Activated B cell treated with CpG ODN at 0.5 μM for 24 hours (primary cell): Measurements from ENCODE around the gene GXYLT1. TPM values are rescaled to one million over a fixed set of nuclear protein-coding genes. Genes with fewer than 3 reads are reported as not detected.

Experiments used
- ATAC-seq: fragments of 200-7000 bp; cut with Tn5 transposase; one replicate; pipeline ENCODE4 v1.10.0; 2021; ENCODE audit warnings: low read depth, mild to moderate bottlenecking, moderate library complexity
- CTCF ChIA-PET: fragments of 350-600 bp; sonication (Branson Sonifier 250); formaldehyde crosslinking; loops from one replicate; lab custom pipeline; 2021; ENCODE audit warnings: antibody characterized with exemption; lab: Charles Lee
- POLR2A ChIA-PET: fragments of 350-600 bp; sonication (Branson Sonifier 250); formaldehyde crosslinking; loops from one replicate; lab custom pipeline; 2021; ENCODE audit warnings: antibody characterized with exemption; lab: Charles Lee
- DNase-seq: peaks from one replicate; pipeline ENCODE4 v3.0.0; 2022
- H3K27ac Mint-ChIP-seq: one replicate; pipeline ENCODE4 v1.8.0; 2020; ENCODE audit warnings: mixed read lengths
- H3K27me3 Mint-ChIP-seq: one replicate; pipeline ENCODE4 v1.8.0; 2021; ENCODE audit warnings: mixed read lengths
- H3K36me3 Mint-ChIP-seq: one replicate; pipeline ENCODE4 v1.8.0; 2021; ENCODE audit warnings: low read depth, mixed read lengths
- H3K4me1 Mint-ChIP-seq: one replicate; pipeline ENCODE4 v1.8.0; 2021; ENCODE audit warnings: mixed read lengths
- H3K4me3 Mint-ChIP-seq: one replicate; pipeline ENCODE4 v1.8.0; 2020; ENCODE audit warnings: mild to moderate bottlenecking, mixed read lengths
- H3K9me3 Mint-ChIP-seq: one replicate; pipeline ENCODE4 v1.8.0; 2020; ENCODE audit warnings: mixed read lengths
- intact Hi-C: fragments of 100-400 bp; cut with micrococcal nuclease; formaldehyde crosslinking; loops from one replicate; pipeline ENCODE4 v1.15.1; 2024
- total RNA-seq: library from RNA; stranded (reverse); gene quantifications from 2 replicates; pipeline ENCODE4 v1.2.3, GENCODE V29; 2022
- TF ChIP-seq, protein P1 (sequence below): fragments of 200-600 bp; IDR thresholded peaks from one replicate; pipeline ENCODE4 v1.8.0; 2022; ENCODE audit warnings: antibody characterized with exemption, mild to moderate bottlenecking

GXYLT1 gene
- total RNA-seq, 1 donor from 2014 or later, result 7.9 TPM

DNA sequence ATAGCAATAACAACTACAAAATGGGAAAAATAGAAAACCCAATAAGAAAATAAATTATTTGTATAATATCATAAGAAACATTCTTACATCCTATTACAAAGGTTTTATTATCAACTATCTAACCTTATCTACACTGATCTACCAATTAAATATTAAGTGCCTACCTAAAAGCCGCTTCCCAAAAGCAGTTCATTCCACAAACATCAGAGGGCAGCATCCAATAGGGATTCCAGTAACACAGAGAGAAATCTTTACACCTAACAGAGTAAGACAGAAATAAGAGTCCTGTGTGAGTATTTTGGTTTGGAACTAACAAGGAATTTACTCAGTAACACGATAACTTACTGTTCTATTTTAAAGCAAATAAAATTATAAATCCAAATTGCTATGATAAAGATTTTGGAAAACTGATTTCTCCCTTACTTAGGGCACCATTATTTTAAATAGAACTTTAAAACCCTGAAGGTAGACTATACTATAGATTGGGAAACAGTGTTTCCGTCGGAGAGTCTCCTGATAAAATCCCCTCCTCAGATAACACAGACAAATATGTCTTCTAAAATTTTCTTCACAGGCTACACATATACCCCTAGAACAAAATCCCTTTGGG lies 15.0 kb downstream of the GXYLT1 start:
- no peak overlapping the region for H3K4me3 Mint-ChIP-seq
- TF ChIP-seq, protein P1, sequence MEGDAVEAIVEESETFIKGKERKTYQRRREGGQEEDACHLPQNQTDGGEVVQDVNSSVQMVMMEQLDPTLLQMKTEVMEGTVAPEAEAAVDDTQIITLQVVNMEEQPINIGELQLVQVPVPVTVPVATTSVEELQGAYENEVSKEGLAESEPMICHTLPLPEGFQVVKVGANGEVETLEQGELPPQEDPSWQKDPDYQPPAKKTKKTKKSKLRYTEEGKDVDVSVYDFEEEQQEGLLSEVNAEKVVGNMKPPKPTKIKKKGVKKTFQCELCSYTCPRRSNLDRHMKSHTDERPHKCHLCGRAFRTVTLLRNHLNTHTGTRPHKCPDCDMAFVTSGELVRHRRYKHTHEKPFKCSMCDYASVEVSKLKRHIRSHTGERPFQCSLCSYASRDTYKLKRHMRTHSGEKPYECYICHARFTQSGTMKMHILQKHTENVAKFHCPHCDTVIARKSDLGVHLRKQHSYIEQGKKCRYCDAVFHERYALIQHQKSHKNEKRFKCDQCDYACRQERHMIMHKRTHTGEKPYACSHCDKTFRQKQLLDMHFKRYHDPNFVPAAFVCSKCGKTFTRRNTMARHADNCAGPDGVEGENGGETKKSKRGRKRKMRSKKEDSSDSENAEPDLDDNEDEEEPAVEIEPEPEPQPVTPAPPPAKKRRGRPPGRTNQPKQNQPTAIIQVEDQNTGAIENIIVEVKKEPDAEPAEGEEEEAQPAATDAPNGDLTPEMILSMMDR, result no peak
- CTCF ChIA-PET, result interaction anchor here (1.0 kb wide), 1 partner anchor 202 kb away, joined by 3 read pairs; no protein-coding TSS in a partner anchor
- H3K4me1 Mint-ChIP-seq, result peaks cover 15% of the 10 kb centered on the region
- no peaks in the 10 kb centered on the region for H3K9me3 Mint-ChIP-seq
- intact Hi-C loops, result loop anchor here (1.0 to 5.0 kb wide), 3 partner anchors 203 to 438 kb away; no protein-coding TSS in a partner anchor
- peak; percentile 52 for ATAC-seq
- H3K36me3 Mint-ChIP-seq, result peaks cover 8% of the 10 kb centered on the region
- POLR2A ChIA-PET, result no interaction called here
- H3K27ac Mint-ChIP-seq, result no peak overlapping the region
- DNase-seq, result no peak
- no peaks in the 10 kb centered on the region for H3K27me3 Mint-ChIP-seq

DNA sequence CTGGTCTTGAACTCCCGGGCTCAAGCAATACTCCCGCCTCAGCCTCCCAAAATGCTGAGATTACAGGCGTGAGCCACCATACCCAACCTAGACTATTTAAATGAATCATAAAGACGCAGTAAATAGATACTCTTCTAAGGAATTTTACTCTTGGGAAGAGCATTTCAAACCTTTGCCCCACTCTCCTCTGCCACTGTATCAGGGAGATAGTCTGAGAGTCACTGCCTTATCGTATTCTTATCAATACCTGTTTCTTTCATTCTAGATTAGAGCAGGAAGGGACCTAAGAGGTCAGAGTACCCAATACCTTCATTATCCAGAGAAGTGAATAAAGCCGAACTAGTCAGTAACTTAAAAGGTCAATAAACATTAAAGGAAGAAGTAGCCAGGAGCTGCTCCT lies 15.8 kb downstream of the GXYLT1 start:
- TF ChIP-seq, protein P1, result no peak
- no peaks in the 10 kb centered on the region for H3K9me3 Mint-ChIP-seq
- H3K4me1 Mint-ChIP-seq, result peaks cover 12% of the 10 kb centered on the region
- intact Hi-C loops, result loop anchor here (1.0 to 5.0 kb wide), 3 partner anchors 203 to 438 kb away; no protein-coding TSS in a partner anchor
- H3K36me3 Mint-ChIP-seq, result peaks cover 8% of the 10 kb centered on the region
- ChIA-PET CTCF (interaction anchor here (1.0 to 2.0 kb wide), 3 partner anchors 203 to 440 kb away, joined by 3 to 5 read pairs (median 5); no protein-coding TSS in a partner anchor), POLR2A (no interaction called here)
- ATAC-seq (no peak), DNase-seq (no peak)
- H3K27me3 Mint-ChIP-seq, result no peaks in the 10 kb centered on the region
- H3K4me3 Mint-ChIP-seq, result no peak overlapping the region
- no peak overlapping the region for H3K27ac Mint-ChIP-seq

DNA sequence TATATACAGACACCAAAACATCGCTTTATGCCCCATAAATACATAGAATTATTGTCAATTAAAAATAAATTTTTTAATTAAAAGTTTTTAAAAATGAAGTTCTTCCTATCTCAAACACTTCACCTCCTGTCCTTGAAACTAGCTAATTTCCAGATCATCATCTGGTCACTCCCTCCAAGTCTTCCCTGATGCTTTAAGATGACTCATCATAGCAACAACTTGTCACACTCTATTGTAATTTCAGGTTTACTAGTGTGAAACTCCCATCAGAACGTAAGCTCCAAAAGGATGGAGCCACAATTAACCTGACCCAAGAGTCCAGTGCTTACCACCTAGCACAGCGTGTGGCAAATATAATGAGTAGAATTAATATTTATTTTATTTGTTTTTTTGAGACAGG lies 16.3 kb downstream of the GXYLT1 start:
- H3K4me1 Mint-ChIP-seq, result peaks cover 12% of the 10 kb centered on the region
- ATAC-seq, result no peak
- ChIA-PET CTCF (interaction anchor here (1.0 to 2.0 kb wide), 3 partner anchors 203 to 441 kb away, joined by 5 to 6 read pairs (median 5); no protein-coding TSS in a partner anchor), POLR2A (no interaction called here)
- intact Hi-C loops, result loop anchor here (5.0 kb wide), 1 partner anchor 439 kb away; no protein-coding TSS in a partner anchor
- H3K4me3 Mint-ChIP-seq, result no peak overlapping the region
- no peaks in the 10 kb centered on the region for H3K27me3 Mint-ChIP-seq
- H3K36me3 Mint-ChIP-seq, result peaks cover 7% of the 10 kb centered on the region
- H3K9me3 Mint-ChIP-seq, result no peaks in the 10 kb centered on the region
- TF ChIP-seq, protein P1, result no peak
- no peak overlapping the region for H3K27ac Mint-ChIP-seq
- no peak for DNase-seq

DNA sequence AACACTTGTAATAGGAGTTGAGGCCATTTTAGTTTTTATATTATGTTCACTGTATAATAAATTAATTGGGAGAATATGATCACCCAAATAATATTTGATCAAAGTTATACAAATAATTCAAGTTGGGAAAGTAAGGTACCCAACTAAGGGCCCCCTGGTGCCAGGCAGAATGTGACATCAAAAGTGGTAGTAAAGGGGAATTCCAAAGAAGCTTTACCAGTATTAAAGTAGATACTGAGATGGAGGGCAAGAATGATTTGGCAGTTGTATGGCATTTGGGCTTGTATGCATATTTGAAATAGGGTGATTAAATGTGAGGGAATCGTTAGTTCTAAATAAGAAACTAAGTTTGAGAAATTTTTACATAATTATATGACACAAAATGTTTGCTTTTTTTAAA lies 17.7 kb downstream of the GXYLT1 start:
- ATAC-seq, result peak; percentile 45
- no peak for DNase-seq
- Mint-ChIP-seq H3K9me3 (no peaks in the 10 kb centered on the region), H3K27ac (no peak overlapping the region), H3K27me3 (no peaks in the 10 kb centered on the region), H3K4me1 (peaks cover 12% of the 10 kb centered on the region), H3K4me3 (no peak overlapping the region), H3K36me3 (peaks cover 7% of the 10 kb centered on the region)
- POLR2A ChIA-PET, result no interaction called here
- CTCF ChIA-PET, result interaction anchor here (0.7 to 2.0 kb wide), 2 partner anchors 103 to 442 kb away, joined by 4 to 5 read pairs; no protein-coding TSS in a partner anchor
- intact Hi-C loops, result loop anchor here (2.0 to 5.0 kb wide), 2 partner anchors 18 to 440 kb away; partner anchors contain the start of gene GXYLT1
- TF ChIP-seq, protein P1, result no peak

DNA sequence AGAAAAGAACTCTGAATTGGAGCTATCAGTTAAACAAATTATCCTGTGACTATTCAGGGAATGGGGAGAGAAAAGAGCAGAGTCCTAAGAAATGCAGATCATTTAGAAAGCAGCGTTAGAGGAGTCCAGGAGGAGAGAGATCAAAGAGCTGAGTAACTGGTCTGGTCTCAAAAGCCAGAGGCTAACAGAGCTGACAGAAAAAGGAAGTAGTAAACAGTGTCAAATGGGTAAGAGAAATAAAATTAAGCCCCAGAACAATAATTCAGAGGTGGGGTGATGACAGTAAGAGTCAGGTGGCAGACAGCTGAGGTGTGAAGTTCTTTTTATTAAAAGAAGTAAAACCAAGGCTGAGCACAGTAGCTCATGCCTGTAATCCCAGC lies 19.3 kb downstream of the GXYLT1 start:
- TF ChIP-seq, protein P1, result no peak
- H3K27me3 Mint-ChIP-seq, result no peaks in the 10 kb centered on the region
- peaks cover 10% of the 10 kb centered on the region for H3K36me3 Mint-ChIP-seq
- intact Hi-C loops, result loop anchor here (5.0 kb wide), 1 partner anchor 442 kb away; no protein-coding TSS in a partner anchor
- CTCF ChIA-PET, result no interaction called here
- H3K4me3 Mint-ChIP-seq, result no peak overlapping the region
- POLR2A ChIA-PET, result no interaction called here
- no peak overlapping the region for H3K27ac Mint-ChIP-seq
- DNase-seq, result no peak
- peak; percentile 42 for ATAC-seq
- H3K9me3 Mint-ChIP-seq, result no peaks in the 10 kb centered on the region
- H3K4me1 Mint-ChIP-seq, result peaks cover 9% of the 10 kb centered on the region
